ENCODE results near the gene ZNF789.

DNA sequence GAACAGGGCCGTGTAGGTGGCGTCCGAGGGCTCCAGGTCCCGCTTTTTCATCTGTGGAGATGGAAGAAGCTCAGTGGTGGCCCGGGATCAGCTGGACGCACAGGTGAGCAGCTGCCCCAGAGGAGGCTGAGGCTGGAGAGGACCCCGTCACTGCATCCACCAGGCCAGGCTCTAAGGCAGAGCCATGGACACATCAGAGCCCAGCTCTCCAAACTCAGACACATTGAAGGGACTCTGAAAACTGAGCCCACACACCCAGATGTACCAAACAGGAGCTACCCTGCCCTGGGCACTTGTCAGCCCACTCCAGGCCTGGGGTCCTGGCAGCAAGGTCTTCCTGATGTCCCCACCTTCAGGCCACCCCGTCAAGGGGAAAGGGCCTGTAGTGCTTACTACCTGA, 42.9 kb upstream of the ZNF789 start:
- TF ChIP-seq GABPA (IDR thresholded peaks at IDR 0.05; ENCODE audit: low read depth) (no peak), MEF2A (IDR thresholded peaks at IDR 0.05; ENCODE audit: insufficient read depth, low read depth, low read length) (no peak)
- TF ChIP-seq, protein P1, sequence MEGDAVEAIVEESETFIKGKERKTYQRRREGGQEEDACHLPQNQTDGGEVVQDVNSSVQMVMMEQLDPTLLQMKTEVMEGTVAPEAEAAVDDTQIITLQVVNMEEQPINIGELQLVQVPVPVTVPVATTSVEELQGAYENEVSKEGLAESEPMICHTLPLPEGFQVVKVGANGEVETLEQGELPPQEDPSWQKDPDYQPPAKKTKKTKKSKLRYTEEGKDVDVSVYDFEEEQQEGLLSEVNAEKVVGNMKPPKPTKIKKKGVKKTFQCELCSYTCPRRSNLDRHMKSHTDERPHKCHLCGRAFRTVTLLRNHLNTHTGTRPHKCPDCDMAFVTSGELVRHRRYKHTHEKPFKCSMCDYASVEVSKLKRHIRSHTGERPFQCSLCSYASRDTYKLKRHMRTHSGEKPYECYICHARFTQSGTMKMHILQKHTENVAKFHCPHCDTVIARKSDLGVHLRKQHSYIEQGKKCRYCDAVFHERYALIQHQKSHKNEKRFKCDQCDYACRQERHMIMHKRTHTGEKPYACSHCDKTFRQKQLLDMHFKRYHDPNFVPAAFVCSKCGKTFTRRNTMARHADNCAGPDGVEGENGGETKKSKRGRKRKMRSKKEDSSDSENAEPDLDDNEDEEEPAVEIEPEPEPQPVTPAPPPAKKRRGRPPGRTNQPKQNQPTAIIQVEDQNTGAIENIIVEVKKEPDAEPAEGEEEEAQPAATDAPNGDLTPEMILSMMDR (IDR thresholded peaks at IDR 0.05 in 2 of 3, conservative IDR thresholded peaks at IDR 0.05 in 1 of 3; ENCODE audit: control insufficient read depth in 2 of 3, extremely low read depth in 1 of 3, insufficient read depth in 1 of 3, low read depth in 3 of 3, low read length in 3 of 3), result no peak
